ENCODE measurements around the gene MANBA.

MANBA gene

DNA sequence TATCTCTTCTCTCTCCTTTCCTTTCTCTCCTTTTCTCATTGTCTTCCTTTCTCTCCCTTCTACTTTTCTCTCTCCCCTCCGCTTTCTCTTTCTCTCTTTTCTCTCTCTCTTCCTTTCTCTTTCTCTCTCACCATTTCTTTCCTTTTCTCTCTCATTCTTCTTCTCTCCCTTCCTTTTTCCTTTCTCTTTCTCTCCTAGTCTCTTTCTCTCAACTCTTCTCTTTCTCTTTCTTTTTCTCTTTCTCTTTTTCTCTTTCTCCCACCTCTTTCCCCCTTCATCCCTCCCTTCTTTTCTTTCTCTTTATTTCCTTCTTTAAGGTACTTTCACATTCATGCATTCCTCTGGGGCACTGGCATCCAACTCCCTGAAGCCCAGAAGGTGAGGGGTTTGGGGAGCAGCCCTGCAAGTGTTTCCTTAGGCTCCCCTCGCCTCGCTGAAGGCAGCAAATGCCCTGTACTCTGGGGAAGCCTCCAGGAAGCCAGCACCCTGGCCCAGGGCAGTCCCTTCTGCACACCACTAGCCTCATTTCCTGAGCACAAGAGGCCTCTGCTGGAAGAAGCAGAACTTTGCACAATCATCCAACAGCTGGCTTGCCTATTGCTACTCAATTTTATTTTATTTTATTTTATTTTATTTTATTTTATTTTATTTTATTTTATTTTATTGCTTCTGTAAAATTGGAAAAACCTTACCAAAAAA lies 135.4 kb downstream of the MANBA start:
- peaks cover 8% of the 10 kb centered on the region for H3K4me1 ChIP-seq (ENCODE audit: control insufficient read depth, low read length)
- TF ChIP-seq CTCF (IDR thresholded peaks at IDR 0.05; ENCODE audit: low read depth, low read length, poor library complexity, severe bottlenecking) (no peak), EZH2phosphoT487 (IDR thresholded peaks at IDR 0.05; ENCODE audit: borderline replicate concordance, low read length) (no peak)
- no peak overlapping the region for H3K4me2 ChIP-seq (ENCODE audit: low read length)
- no peaks in the 10 kb centered on the region for H3K9me2 ChIP-seq (replicated peaks; ENCODE audit: control insufficient read depth, low read length)
- no peaks in the 10 kb centered on the region for H3K9me3 ChIP-seq (ENCODE audit: control insufficient read depth, insufficient read depth, low read length)
- no peaks in the 10 kb centered on the region for H3K79me2 ChIP-seq (ENCODE audit: control insufficient read depth, low read length)
- H3F3A ChIP-seq (ENCODE audit: control insufficient read depth, insufficient read depth), result no peaks in the 10 kb centered on the region
- H3K27ac ChIP-seq (ENCODE audit: low read depth, low read length), result no peak overlapping the region
- H4K20me1 ChIP-seq (ENCODE audit: control insufficient read depth, insufficient read depth, low read depth, low read length), result no peaks in the 10 kb centered on the region
- no peaks in the 10 kb centered on the region for H3K27me3 ChIP-seq (ENCODE audit: control insufficient read depth, low read length)
- H3K4me3 ChIP-seq (ENCODE audit: low read length), result no peak overlapping the region
- H3K36me3 ChIP-seq (ENCODE audit: control insufficient read depth, low read length), result no peaks in the 10 kb centered on the region

DNA sequence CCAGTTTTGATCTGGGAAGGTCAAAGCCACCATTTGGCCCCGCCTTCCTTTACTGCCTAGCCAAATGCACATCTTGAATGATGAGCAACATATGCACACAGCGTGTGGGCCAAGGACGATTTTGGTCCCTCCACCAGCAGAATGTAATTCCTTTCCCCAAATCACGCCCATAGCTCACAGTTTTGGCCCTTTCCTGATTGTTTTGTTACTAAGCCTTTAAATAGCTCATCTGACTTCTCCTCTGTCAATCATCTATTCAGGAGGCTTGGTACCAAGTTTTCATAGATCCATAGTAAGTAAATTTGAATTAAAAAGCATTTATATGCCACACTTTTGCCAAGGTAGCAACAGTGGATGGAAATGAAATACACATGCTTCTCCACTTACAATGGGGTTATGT lies 136.3 kb downstream of the MANBA start:
- H3F3A ChIP-seq (ENCODE audit: control insufficient read depth, insufficient read depth), result no peaks in the 10 kb centered on the region
- no peaks in the 10 kb centered on the region for H3K79me2 ChIP-seq (ENCODE audit: control insufficient read depth, low read length)
- no peaks in the 10 kb centered on the region for H3K36me3 ChIP-seq (ENCODE audit: control insufficient read depth, low read length)
- no peak overlapping the region for H3K27ac ChIP-seq (ENCODE audit: low read depth, low read length)
- H3K9me2 ChIP-seq (replicated peaks; ENCODE audit: control insufficient read depth, low read length), result no peaks in the 10 kb centered on the region
- H4K20me1 ChIP-seq (ENCODE audit: control insufficient read depth, insufficient read depth, low read depth, low read length), result no peaks in the 10 kb centered on the region
- no peak overlapping the region for H3K4me3 ChIP-seq (ENCODE audit: low read length)
- H3K4me1 ChIP-seq (ENCODE audit: control insufficient read depth, low read length), result peaks cover 8% of the 10 kb centered on the region
- H3K27me3 ChIP-seq (ENCODE audit: control insufficient read depth, low read length), result no peaks in the 10 kb centered on the region
- H3K9me3 ChIP-seq (ENCODE audit: control insufficient read depth, insufficient read depth, low read length), result no peaks in the 10 kb centered on the region
- H3K4me2 ChIP-seq (ENCODE audit: low read length), result no peak overlapping the region
- TF ChIP-seq CTCF (IDR thresholded peaks at IDR 0.05; ENCODE audit: low read depth, low read length, poor library complexity, severe bottlenecking), result no peak
- TF ChIP-seq EZH2phosphoT487 (IDR thresholded peaks at IDR 0.05; ENCODE audit: borderline replicate concordance, low read length), result no peak

DNA sequence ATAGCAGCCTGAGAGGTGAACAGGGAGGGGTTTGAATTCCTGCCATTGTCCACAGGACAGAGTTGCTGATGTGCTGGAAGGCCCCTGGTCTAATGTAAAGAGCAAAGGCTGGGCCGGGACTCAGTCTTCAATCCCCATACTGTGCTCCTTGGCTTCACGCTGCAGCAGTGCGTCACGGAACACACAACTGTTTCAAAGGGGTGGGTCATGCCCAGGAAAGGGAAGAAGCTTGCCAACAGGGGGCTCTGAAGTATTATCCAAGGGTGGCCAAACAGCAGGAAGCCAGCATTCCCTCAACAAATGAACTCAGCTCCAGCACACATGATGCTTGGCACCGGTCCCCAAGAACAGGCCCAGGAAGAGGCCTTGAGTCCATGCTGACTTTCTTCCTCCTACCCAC lies 137.1 kb downstream of the MANBA start:
- Histone ChIP-seq H3K27ac (ENCODE audit: low read depth, low read length) (no peak overlapping the region), H3K27me3 (ENCODE audit: control insufficient read depth, low read length) (no peaks in the 10 kb centered on the region), H3K9me2 (replicated peaks; ENCODE audit: control insufficient read depth, low read length) (no peaks in the 10 kb centered on the region), H3K36me3 (ENCODE audit: control insufficient read depth, low read length) (no peaks in the 10 kb centered on the region), H3K4me3 (ENCODE audit: low read length) (no peak overlapping the region), H3K4me1 (ENCODE audit: control insufficient read depth, low read length) (peaks cover 8% of the 10 kb centered on the region), H3K79me2 (ENCODE audit: control insufficient read depth, low read length) (no peaks in the 10 kb centered on the region), H4K20me1 (ENCODE audit: control insufficient read depth, insufficient read depth, low read depth, low read length) (no peaks in the 10 kb centered on the region), H3K4me2 (ENCODE audit: low read length) (no peak overlapping the region), H3F3A (ENCODE audit: control insufficient read depth, insufficient read depth) (no peaks in the 10 kb centered on the region), H3K9me3 (ENCODE audit: control insufficient read depth, insufficient read depth, low read length) (no peaks in the 10 kb centered on the region)
- TF ChIP-seq CTCF (IDR thresholded peaks at IDR 0.05; ENCODE audit: low read depth, low read length, poor library complexity, severe bottlenecking), result no peak
- TF ChIP-seq EZH2phosphoT487 (IDR thresholded peaks at IDR 0.05; ENCODE audit: borderline replicate concordance, low read length), result no peak

All from DOHH2 (cell line).